Stimulated activated CD4-positive, alpha-beta T cell treated with anti-CD3 and anti-CD28 coated beads, Interleukin-4, amount 100 ng/mL, for 1 hour (primary cell): ENCODE results near the gene BOC.

ENCODE experiments used
- DNase-seq: peaks from one replicate; pipeline ENCODE4 v3.0.0-alpha.2; 2020

Gene BOC

GRCh38 chr3:113223475-113224281 lies 12.3 kb downstream of the BOC start:
- DNase-seq = no peak

GRCh38 chr3:113225286-113225685 lies 13.9 kb downstream of the BOC start:
- no peak for DNase-seq

GRCh38 chr3:113226491-113226890 lies 15.1 kb downstream of the BOC start:
- DNase-seq = no peak

- no peak for DNase-seq
Observed at GRCh38 chr3:113227146-113227545, 15.8 kb downstream of the BOC start.

GRCh38 chr3:113228498-113229286 lies 17.3 kb downstream of the BOC start:
- DNase-seq = no peak

- DNase-seq = no peak
Observed at GRCh38 chr3:113231391-113231790, 20.0 kb downstream of the BOC start.

GRCh38 chr3:113231827-113232253 lies 20.5 kb downstream of the BOC start:
- no peak for DNase-seq

- no peak for DNase-seq
Observed at GRCh38 chr3:113232342-113232741, 21.0 kb downstream of the BOC start.

GRCh38 chr3:113233497-113233896 lies 22.1 kb downstream of the BOC start:
- no peak for DNase-seq

- no peak for DNase-seq
Observed at GRCh38 chr3:113234028-113234427, 22.7 kb downstream of the BOC start.

GRCh38 chr3:113234688-113235260 lies 23.4 kb downstream of the BOC start:
- no peak for DNase-seq

- DNase-seq = no peak
Observed at GRCh38 chr3:113238503-113238902, 27.1 kb downstream of the BOC start.

GRCh38 chr3:113240841-113241240 lies 29.5 kb downstream of the BOC start:
- no peak for DNase-seq

- no peak for DNase-seq
Observed at GRCh38 chr3:113241292-113242095, 30.1 kb downstream of the BOC start.

- no peak for DNase-seq
Observed at GRCh38 chr3:113242096-113242581, 30.8 kb downstream of the BOC start.

- DNase-seq = no peak
Observed at GRCh38 chr3:113243071-113243470, 31.7 kb downstream of the BOC start.

- no peak for DNase-seq
Observed at GRCh38 chr3:113243846-113244245, 32.5 kb downstream of the BOC start.

GRCh38 chr3:113245761-113246161 lies 34.4 kb downstream of the BOC start:
- DNase-seq = no peak

- no peak for DNase-seq
Observed at GRCh38 chr3:113247068-113247467, 35.7 kb downstream of the BOC start.

GRCh38 chr3:113247675-113248458 lies 36.5 kb downstream of the BOC start:
- DNase-seq = no peak

GRCh38 chr3:113249111-113249510 lies 37.8 kb downstream of the BOC start:
- DNase-seq = no peak

GRCh38 chr3:113249601-113250000 lies 38.2 kb downstream of the BOC start:
- no peak for DNase-seq
